GM18870 (cell line): ENCODE data around the gene GDPD5.

Experiments
- ATAC-seq: cut with Tn5 transposase; IDR thresholded peaks from one replicate; pipeline ENCODE4 v1.9.1; 2021; ENCODE audit warnings: moderate library complexity; ENCODE audit not compliant: unreplicated experiment

Gene GDPD5

DNA sequence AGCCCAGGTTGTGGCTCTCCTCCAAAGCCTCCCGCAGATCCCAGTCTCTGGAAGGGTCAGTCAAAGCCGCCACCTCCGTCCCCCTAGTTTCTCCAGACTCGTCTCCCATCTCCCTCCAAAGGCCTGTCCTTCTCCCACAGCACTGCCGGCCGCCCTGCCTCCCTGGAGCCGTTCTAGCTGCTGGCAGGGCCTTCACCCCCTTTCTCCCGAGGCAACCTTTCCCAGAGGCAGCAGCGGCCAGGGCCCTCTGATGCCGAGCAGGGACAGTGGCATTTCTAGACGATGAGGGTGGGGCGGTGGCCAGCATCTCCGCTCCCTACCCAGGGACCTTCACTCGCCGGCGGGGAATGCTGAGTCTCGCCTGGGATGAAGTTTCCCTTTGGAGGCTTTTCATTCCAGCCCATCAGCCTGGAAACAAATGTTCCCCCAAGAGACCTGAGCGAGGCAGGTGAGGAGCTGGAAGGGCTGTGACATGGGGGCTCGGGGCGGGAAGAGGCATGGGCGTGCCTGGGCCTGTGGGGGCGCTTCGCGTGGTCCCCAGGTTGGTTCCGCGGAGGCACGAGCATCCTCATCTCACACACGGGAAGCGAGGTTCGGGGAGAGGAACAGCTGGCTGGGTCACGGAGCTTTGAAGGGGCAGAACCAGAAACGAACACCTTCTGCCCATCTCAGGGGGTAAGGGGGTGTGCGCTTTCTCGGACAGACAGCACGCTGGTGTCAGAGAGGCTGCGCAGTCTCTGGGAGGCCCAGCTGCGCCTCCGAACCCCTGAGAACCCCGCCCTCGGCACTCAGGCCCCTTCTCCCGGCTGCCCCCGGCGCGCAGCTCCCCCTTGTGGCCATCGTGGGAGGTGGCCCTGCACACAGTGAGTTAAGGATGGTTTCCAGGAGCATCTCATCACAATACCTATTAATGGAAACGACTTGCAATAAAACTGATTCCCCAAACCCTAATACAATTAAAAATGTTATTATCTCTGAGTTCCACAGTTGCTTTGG lies 74.6 kb downstream of the GDPD5 start:
- no peak for ATAC-seq

DNA sequence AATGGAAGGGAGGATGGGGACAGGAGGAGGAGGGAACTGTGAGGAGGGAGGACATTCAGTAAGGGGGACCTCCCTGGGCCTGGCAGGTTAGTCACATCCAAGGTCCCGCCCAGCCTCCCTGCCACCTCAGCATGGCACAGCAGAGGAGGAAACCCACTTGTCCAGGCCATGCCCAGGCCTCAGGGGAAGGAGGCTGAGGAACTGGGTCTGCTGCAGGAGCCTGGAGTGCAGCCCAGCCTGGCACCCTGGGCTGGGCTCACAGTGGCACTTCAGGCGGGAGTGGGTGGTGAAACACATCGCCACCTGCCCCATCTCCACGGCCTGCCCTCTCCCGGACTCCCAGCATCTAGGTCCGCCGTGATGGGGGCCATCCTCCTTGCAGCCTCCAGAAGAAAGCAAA lies 75.5 kb downstream of the GDPD5 start:
- ATAC-seq = no peak

DNA sequence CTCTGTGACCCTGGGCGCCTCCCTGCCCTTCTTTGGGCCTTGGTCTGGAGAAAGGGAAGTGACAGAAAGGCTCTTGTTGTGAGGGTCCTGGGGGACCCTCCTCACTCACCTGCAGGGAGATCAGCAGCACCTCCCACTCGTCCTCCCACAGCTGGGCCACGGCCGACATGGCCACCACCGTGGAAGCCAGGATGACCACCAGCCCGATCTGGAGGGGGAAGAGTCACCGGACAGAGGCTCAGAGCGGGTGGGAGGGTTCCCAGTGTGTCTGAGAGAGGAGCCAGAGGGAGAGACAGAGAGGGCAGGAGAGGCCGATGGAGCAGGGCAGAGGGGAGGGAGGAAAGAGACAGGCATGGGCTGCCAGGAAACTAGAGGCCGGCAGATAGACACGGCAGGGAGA lies 76.0 kb downstream of the GDPD5 start:
- no peak for ATAC-seq

DNA sequence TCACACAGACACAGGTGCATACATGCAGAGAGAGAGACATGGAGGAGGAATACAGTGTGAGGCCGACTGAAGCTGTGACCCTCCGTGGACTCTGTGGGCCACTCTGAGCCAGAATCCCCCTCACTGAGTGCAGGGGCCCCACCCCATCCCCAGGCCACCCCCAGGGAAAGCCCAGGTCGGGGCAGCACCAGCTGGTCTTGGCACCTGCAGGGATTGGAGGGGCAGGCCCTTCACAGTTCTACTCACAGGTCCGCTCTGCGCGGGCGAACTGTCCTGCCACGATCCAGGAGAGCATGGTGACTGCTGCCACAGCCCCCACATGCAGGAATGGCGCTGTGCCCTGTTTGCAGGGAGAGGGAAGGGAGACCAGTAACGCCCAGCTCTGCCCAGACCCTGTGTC lies 76.5 kb downstream of the GDPD5 start:
- ATAC-seq = no peak

DNA sequence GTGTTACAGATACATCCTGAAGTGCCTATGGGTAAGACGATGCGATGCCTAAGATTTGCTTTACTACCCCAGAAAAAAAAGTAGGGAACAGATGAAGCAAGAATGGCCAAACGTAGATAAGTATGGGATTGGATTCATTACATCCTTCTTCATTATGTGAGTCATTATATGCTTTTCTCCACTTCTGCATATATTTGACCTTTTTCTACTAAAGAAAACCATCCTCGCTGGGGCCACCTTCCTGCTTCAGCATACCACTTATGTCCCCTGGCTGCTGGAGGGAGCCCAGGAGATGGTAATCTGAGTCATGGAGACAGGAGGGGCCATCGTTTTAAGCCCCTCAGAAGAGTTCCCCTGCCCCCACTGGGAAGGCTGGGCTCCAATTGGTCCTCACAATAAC lies 78.3 kb downstream of the GDPD5 start:
- ATAC-seq = no peak

DNA sequence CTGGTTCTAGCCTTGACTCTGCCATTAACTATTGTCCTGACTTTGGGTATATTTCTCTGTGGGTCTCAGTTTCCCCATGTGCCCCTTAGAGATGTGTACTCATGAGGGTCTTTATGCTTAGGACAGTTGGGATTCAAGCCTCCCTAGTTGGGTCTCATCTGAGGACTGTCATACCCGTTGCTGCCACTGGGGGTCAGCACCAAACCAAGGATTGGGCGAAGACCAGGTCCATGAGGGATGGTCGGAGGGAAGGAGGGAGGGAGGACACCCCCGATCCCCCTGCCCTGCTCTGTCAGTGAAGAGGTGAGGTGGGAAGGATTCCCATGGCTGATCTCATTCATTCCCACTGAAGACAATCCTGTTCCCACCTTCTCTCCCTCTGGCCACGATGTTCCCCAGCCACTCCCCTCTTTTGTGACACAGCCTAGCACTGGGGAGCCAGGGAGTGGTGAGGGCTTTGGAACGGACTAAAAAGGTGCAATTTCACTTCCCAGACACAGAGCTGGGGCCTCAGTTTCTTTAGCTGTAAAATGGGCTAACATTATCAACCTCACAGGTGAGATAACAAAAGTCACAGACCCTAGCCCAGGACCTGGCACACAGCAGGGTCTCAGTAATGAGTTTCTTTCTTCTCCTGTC lies 80.3 kb downstream of the GDPD5 start:
- no peak for ATAC-seq

DNA sequence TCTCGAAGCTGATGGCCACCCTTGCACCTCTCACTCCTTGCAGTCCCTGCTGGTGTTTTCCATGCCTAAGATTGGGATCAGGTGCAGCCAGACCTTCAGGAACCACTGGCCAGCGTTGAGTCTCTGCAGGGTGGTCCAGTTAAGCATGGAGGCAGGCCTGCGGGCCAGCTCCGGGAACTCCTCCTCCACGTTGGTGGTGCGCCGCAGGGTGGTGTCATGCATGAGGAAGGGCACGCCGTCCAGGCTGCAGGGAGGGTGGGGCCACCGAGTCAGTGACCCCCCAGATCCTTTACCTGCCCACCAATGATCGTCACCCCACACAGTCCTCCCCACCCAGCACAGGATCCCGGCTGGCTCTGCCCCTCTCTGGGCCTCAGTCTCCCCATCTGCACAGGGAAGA lies 82.7 kb downstream of the GDPD5 start:
- ATAC-seq = no peak

DNA sequence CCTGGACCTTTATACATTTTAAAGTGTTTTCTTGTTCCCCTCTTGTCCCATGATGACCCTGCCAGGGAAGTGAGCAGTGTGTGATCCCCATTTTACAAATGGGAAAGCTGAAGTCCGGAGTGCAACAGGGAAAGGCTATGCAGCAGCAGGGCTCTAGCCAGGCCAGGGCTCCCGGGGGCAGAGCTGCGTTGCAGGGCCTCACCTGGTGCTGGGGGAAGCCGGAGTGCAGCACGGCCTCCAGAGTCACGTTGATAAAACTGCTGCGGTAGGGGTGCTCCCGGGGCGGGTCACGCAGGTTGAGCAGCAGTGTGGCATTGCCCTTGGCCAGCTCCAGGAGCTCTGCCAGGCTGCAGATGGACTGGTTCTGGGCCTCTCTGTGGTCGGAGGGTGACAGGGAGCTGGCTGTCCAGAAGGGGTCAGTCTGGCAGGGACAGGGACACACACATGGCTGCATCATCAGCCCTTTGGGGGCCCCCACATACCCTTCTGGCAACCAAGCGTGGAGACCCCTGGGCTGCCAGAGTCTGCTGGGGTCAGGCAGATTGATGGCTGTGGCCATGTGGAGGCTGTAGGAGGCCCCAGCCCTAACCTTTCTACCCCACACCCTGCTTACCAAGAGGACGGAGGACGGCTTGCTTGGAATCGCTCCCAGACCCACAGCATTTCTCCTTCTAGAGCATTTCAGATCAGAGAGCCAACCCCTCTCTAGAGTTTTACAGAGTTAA lies 83.4 kb downstream of the GDPD5 start:
- no peak for ATAC-seq

DNA sequence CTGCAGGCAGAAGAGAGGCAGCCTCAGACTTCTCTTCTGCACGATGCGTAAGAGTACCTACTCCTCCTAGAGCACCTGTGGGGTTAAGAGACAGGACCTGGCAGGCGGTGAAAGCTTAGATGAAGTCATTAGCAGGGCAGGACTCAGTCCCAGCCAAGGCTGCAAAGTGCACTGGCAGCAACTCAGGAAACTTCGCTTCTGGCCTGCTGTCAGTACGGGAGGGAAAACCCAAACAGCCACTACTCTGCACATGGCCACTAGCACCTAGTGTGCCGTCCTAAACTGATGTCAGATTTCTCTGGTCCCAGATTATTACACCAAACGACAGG lies 84.0 kb downstream of the GDPD5 start:
- no peak for ATAC-seq

DNA sequence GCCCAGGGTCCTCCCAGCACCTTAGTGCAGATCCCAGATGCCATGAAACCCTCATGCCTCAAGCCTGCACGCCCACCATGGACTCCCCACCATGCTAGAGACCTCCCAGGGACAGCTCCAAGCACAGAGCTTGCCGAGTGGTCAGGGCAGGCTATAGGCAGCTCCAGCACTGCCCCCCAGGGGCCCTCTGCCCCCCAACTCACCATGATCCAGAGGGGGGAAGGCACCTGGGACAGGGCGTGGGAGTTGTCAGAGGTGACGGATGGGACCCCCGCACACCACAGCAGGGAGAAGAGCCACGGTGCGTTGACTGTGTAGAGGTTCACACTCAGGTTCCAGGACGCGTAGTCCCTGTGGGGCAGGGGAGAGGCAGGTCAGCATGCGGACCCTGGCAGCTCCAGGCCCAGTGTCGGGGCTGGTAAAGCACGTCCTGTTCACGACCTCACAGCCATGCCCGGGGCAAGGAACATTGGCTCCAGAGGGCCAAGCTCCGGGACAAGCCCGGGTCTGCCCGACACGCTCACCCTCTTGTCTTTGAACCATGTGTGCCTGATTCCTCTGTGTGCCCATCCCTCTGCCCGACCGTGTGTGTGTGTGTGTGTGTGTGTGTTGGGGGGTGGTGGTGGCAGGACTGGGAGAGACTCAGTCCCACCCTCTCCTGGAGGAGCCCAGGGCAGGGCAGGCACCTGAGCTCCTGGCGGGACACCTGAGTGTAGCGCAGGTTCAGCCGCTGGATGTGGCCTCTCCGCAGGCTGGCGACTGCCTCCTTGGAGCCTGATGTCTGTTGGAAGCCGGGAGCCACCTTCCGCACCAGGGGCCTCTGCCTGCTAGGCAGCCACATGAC lies 84.6 kb downstream of the GDPD5 start:
- ATAC-seq = no peak

DNA sequence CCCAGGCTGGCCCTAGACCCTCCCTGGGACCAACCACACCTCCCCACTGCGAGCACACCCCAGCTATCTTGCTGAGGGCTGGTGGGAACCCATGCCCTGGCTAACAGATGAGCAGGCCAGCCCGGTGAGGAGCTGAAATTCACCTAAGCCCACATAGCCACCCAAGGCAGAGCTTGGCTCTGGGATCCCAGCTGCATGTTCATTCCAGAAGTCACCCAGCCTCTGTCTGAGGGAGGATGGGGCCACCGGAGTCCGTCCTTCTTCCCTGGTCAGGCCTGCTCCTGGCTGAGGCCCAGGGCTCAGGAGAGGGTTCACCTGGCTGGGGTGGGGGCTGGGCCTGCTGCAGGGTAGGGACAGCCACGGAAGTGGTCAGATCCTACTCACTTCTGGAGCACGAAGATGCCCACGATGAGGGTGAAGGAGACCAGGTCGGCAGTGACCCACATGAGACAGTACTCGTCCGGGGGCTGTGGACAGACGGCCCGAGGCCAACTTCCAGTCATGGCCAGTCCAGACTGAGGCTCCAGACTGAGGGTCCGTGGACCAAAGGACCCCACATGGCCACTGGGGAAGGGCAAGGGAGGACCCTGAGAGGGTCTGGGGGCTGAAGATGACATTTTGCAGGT lies 86.1 kb downstream of the GDPD5 start:
- no peak for ATAC-seq

DNA sequence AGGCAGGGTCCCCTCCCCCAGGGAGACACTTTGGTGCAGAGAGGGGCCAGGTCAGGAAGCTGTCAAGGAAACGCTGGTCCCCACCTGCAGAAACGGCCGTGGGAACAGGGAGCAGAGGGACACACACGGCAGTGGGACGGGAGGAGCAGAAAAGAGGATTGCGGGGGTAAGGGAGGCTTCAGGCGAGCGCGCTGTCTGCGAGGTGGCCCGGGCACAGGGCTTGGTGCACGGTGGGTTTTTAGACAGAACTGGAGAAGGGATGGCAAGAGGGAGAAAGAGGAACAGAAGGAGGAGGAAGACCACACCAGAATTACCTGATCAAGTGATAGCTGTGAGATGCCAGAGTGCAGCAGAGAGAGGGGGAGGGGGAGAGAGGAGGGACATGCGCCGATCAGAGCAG lies 86.7 kb downstream of the GDPD5 start:
- ATAC-seq = no peak

DNA sequence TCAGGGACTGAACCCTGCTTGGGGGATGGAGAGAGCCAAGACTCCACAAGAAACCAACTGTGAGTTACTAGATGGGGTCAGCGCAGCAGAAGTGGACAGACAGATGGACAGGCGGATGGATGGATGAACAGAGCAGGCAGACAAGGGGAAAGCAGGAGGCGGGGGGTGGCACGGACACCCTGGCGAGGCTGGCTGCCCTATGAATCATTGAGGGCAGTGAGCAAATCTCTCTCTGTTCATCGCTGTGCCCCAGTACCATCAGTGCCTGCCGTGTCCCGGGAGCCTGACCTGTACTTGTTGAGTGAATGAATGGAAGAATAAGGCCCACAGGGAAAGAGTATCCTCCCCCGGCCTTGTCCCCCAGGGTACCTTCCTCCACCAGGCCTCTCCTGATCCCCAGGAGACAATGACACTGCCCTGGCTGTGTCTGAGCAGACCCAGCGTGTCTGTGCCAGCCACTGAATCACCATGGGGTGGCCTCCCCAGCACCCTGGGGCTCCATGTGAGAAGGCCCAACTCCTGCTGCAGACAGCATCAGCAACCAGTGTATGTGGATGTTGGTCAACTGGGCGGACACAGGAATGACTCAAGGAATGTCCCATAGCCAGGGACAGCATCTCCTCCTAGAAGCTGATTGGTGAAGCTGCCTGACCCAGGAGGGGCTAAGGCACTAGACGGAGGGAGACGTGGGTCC lies 87.6 kb downstream of the GDPD5 start:
- ATAC-seq = no peak

DNA sequence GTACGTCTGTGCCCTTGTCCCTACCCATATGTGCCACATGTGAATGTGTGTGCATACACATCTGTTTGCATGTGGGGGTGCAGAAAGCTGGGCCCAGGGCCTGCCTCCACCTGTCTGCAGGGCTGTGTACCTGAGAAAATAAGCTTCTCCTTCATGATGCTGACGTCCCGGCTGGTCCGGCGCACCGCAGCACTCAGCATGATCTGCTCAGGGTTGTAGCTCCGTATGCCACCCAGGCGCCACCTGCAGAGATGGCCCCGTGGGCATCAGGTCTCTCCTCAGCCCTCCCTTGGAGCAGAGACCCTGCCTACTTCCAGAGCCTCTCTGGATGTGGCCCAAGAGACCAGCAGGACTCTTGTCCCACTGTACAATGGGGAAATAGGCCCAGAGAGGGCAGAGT lies 88.9 kb downstream of the GDPD5 start:
- ATAC-seq = no peak

DNA sequence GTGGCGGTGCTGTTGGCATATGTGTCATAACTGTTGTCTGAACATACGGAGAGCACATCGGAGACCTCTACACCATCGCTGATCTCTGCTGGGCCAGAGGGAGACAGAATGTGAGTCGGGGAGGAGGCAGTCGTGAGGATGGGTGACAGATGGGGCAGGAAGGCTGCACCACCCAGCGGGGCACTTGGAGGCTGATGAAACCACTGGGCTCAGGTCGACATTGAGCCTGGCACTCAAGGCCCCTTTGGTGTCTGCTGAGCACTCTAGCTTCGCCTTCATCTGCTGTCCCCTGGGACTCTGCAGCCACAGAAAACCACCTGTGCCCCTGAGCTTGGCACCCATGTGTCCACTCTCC lies 90.2 kb downstream of the GDPD5 start:
- ATAC-seq = no peak

DNA sequence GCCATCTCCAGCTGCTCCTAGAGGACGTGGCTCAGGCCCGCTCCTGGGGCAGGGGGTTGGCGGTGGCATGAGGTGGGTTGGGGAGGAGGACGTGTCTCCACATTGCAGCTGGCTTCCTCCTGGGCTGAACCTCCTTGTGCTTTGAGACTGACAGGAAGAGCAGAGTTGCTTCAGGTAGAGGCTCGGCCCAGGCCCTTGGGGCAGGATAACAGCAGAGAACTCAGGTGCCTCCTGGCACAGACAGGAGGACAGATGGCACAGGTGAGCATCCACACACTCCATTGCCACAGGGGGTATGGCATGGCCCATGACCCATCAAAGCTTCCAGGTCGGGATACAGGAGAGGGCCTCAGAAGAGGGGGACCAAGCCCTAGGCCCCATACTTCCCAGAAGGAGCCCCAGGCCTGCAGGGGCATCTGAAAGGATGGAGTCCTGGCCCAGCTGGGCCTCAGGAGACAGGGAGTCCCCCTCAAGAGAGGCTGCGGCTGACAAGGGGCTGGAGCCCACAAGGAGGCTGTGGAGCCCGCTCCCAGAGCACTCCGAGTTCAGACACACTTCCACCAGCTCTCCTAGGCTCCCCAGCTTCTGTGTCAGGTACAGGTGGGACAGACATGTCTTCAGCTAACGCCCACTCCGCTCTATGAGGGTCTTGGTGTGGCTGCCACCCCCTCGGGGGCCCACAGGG lies 90.7 kb downstream of the GDPD5 start:
- ATAC-seq = no peak

DNA sequence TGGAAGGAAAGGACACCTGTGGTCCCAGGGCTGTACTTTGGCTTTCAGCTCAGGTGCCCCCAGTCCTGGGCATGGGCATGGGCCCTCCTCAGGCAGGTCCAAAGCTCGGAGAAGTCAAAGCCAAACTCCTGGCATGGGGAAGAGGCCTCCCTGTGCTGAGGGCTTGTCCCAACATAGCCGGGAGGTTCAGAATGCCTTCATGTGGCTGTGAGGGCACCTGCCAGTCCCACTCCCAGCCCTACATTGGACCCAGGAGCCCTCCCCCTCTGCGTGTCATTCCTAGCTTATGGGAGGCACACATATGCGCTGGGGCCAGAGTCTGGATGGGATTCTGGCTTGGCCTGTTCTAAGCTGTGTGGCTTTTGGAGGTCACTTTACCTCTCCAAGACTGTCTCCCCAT lies 91.7 kb downstream of the GDPD5 start:
- ATAC-seq = no peak

DNA sequence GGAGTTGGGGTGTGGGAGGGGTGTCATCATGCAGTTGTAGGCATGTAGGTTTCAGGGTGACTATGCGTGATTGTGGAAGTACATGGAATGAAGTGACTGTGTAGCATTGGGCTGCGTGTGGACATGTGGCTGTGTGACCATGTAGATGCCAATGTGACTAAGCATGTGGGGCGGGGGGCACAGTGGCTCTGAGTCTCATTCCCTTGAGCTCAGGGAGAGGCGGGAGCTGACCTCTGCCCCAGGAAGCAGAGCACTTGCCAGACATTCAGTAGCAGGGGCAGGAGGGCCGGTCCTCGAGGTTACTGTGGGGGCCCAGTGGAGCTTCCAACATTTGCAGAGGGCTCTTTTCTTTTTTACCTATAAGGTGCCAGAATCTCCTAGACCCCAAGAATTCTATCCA lies 92.3 kb downstream of the GDPD5 start:
- ATAC-seq = no peak

DNA sequence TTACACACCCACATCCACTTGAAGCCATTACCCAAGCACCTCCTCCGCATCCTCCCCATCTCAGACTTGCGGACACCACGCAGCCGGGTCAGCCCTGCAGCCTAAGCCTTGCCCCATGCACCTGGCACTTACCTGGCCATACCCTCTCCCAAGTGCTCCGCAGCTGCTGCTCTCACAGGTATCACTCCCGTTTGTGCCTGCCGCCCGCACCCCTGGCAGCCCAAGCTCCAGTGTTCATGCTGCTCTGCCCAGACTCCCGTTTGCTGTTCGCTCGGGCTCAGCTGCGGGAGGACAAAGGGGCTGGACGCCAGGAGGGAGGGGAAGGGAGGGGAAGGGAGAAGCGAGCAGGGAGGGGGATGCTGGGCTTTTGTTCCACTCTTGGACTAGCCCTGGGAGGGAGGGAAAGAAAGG lies 92.8 kb downstream of the GDPD5 start, which contains the start of gene KLHL35:
Gene KLHL35 (minus strand): TSS at position 293 of the 411 bp plus-strand sequence. CDS start 2,574 bp downstream, outside the sequence.
- no peak for ATAC-seq
